Dedifferentiated amniotic fluid mesenchymal stem cell (primary cell): ENCODE data around the gene REG1B.
"Not testable (repeated sequence)": the region's sequence is repeated elsewhere in the genome, so short reads cannot be mapped to it uniquely, and the experiment has no call there.

Experiments
- DNase-seq: peaks from one replicate; pipeline ENCODE4 v3.0.0-alpha.2; 2016; ENCODE audit errors: extremely low spot score

The REG1B gene

DNA sequence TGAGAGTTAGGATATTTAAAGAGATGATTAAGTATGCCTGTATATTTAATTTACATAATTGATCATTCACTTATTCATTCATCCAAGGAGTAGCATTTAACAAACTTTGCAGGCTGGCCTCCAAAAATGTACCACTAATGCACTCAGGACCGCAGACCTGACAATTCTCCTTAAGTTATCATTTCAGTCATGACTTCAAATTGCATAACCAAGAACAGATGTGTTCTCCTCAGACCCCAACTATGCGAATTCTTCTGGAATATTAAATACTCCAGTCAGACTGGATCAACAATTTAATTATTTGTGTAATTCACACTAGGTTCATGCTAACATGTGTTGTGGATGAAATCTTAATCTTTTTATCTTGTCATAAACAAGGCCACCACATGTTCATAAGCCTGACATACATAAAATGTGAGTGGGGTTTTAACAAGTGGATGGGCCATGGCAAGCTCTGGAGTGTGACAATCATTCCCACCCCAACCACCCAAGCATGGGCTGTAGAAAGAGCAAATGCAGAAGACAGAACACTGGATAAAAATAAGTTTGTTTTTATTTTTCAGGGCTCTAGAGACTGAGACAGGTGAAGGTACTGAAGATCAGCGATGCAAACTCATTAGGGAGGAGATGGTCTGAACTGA lies 3.2 kb downstream of the REG1B start:
- DNase-seq = no peak

DNA sequence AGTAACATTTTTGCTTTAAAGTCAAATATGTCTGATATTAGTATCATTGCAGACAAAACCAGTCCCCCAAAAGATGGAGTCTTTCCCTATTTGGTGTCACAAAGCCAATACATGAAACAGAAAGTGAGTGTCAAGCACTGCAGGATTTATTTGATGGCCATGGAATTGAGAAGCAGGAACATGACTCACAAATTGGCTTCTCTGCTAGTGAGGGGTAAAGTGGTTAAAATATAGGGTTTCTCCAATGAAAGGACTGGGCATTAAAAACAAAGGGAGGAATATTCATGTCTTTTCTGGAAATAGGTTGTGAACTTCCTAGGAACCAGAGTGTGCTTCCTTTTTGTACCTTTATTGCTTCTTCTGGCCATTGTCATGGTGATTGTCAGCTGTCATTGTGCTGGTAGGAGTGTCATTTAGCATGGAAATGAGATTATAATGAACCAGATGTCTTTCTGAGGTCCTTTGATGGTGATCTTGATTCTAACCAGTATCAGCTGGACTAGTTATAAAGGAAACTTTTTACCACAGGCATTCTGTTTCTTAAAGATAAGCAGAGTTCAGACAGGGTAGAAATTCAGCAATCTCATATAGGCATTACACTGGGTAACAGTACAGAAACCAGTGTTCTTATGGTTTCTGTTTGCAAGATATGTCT lies 4.1 kb downstream of the REG1B start:
- DNase-seq = no peak

DNA sequence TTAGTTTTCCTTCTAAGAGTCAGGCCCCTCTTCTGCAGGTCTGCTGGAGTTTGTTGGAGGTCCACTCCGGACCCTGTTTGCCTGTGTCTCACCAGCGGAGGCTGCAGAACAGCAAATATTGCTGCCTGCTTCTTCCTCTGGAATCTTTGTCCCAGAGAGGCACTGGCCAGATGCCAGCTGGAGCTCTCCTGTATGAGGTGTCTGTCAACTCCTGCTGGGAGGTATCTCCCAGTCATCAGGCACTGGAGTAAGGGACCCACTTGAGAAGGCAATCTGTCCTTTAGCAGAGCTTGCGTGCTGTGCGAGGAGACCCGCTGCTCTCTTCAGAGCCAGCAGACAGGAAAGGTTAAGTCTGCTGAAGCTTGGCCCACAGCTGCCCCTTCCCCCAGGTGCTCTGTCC lies 4.8 kb downstream of the REG1B start:
- DNase-seq = no peak

DNA sequence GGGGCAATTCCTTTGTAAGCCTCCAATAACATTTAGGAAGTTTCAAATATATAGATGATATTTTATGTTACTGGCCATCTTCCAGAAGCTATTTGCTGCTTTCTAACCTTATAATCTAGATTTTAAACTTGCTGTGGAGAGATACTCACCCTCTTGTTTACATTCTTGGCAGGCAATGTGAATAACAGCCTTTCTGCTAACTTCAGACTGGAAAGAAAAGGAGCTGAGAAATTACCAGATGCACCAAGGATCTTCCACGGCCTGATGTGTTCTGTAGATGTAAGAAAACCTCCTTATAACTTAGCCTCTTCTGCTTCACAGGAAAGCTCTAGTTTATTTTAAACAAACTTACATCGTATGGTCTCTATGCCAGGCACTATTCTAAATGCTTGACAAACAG lies 16.7 kb downstream of the REG1B start:
- DNase-seq = no peak

DNA sequence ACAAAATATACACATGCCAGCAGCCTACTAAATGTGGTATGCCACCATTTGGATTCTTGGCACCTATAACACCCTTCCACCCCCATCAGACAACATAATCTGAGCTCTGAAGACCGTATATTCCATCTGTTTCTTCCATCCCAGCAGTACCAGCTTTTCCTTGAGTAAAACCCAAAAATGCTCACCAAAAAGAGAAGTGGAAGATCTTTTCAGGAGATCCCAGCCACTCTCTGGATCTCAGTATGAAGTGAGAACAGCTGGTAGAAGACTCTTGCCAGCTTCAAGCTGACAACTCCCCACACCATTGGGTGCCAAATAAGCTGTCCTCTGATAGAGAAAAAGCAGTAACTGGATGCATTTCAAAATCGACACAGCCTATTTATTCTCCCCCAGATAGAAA lies 22.6 kb downstream of the REG1B start:
- no peak for DNase-seq

DNA sequence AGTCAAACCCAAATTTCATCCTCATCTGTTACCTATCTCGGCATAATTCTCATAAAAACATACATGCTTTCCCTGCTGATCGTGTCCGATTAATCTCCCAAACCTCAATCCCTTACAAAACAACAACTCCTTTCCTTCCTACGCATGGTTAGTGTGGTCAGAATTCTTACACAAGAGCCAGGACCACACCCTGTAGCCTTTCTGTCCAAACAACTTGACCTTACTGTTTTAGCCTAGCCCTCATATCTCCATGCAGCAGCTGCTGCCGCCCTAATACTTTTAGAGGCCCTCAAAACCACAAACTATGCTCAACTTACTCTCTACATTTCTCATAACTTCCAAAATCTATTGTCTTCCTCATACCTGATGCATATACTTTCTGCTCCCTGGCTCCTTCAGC lies 33.0 kb downstream of the REG1B start:
- not testable (repeated sequence) for DNase-seq

DNA sequence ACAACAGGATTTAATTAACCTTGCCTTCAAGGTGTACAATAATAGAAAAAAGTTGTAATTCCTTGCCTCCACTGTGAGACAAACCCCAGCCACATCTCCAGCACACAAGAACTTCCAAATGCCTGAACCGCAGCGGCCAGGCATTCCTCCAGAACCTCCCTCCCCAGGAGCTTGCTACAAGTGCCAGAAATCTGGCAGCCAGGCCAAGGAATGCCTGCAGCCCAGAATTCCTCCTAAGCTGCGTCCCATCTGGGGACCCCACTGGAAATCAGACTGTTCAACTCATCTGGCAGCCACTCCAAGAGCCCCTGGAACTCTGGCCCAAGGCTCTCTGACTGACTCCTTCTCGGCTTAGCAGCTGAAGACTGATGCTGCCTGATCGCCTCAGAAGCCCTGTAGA lies 34.3 kb downstream of the REG1B start:
- DNase-seq = not testable (repeated sequence)

DNA sequence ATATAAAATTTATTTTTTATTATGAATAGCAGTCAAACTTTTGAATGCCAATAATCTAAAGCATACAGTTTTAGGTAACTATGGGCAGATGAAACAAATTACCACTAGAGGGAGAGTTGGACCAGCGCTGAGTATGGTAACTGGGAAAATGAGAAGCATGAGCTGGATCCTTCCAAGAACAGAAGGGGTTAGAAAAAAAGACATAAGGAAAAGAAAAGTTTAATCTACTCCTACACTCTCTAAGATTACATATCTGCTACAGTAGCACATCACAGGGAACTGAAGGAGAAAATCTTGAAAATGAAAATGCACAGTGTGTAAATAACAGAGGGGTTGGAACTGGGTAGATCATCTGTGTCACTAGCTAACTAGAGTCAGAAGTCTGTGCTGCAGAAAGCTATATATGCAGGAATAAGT lies 46.8 kb downstream of the REG1B start:
- DNase-seq = no peak

DNA sequence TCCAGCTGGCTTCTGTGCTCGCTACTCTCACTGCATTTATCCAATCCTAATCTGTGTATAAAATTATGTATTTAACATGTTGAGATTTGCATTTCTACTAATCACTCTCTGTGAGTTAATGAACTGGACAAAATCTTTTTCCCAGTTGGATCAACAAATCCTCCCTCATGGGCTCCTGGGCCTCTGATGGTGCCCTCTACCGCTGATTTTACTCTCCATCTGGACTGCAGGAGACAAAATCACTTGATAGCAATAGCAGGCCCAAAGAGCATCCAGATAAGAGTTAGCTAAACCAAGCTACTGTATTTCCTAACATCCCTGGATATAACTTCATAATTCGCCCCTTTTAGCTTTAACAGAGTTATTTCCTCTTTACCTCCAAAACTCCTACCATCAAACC lies 47.8 kb downstream of the REG1B start:
- DNase-seq = no peak
